ENCODE measurements around the gene SPRR2G.
"Not testable (repeated sequence)": the region's sequence is repeated elsewhere in the genome, so short reads cannot be mapped to it uniquely, and the experiment has no call there.

The SPRR2G gene

DNA sequence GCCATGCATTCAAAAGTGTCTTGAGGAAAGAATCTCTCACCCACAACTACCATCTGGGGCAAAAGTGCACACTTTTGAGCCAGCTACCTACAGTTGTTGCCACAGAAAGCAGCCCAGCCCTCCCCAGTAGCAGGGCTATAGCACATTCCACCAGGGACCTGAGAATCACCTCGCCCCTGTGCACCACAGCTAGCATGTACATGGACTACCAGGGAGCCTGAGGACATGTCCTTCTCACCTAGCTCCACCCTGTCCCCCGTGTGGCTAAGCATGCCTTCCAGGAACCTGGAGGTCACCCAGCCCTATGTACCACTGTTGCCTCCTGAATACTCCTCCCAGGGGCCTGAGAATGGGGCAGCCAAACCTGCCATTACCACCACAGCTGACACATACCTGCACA is 16.9 kb downstream of the SPRR2G start:
- H3K4me3 ChIP-seq (replicated peaks; ENCODE audit: low read depth, low read length), result no peak overlapping the region
- DNase-seq (ENCODE audit: extremely low read depth, low read depth), result no peak
- TF ChIP-seq, protein P1, sequence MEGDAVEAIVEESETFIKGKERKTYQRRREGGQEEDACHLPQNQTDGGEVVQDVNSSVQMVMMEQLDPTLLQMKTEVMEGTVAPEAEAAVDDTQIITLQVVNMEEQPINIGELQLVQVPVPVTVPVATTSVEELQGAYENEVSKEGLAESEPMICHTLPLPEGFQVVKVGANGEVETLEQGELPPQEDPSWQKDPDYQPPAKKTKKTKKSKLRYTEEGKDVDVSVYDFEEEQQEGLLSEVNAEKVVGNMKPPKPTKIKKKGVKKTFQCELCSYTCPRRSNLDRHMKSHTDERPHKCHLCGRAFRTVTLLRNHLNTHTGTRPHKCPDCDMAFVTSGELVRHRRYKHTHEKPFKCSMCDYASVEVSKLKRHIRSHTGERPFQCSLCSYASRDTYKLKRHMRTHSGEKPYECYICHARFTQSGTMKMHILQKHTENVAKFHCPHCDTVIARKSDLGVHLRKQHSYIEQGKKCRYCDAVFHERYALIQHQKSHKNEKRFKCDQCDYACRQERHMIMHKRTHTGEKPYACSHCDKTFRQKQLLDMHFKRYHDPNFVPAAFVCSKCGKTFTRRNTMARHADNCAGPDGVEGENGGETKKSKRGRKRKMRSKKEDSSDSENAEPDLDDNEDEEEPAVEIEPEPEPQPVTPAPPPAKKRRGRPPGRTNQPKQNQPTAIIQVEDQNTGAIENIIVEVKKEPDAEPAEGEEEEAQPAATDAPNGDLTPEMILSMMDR (IDR thresholded peaks at IDR 0.05; ENCODE audit: low read depth, low read length, missing control alignments), result no peak

DNA sequence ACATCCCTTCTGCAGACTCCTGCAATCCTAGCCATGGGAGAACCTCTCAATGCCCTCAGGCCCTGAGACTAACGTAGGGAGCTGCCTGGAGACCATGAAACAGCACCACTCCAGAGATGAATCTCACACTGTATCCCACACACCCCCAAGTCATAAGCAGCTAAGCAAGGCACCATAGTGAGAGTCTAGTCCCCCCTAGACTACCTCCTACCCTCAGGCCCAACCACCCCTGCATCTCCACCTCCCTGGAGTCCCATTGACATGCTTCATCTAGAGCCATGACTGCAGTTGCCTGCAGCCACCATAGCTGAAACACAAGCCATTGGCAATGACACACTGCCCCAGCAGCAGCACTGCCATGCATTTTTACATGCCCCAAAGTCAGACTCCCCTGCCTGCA is 17.4 kb downstream of the SPRR2G start:
- DNase-seq (ENCODE audit: extremely low read depth, low read depth), result no peak
- TF ChIP-seq, protein P1 (IDR thresholded peaks at IDR 0.05; ENCODE audit: low read depth, low read length, missing control alignments), result no peak
- no peak overlapping the region for H3K4me3 ChIP-seq (replicated peaks; ENCODE audit: low read depth, low read length)

DNA sequence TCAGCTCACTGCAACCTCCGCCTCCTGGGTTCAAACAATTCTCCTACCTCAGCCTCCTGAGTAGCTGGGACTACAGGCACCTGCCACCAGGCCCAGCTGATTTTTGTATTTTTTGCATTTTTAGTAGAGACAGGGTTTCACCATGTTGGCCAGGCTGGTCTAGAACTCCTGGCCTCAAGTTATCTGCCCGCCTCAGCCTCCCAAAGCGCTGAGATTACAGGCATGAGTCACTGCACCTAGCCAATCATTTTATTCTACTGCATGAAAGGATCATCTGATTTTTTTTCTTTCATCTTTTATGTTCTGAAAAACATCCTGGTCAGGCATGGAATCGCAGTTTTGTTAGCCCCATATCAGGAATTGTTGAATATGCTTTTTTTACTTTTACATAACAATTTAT is 22.0 kb downstream of the SPRR2G start:
- H3K4me3 ChIP-seq (replicated peaks; ENCODE audit: low read depth, low read length); DNase-seq (ENCODE audit: extremely low read depth, low read depth): not testable (repeated sequence)

DNA sequence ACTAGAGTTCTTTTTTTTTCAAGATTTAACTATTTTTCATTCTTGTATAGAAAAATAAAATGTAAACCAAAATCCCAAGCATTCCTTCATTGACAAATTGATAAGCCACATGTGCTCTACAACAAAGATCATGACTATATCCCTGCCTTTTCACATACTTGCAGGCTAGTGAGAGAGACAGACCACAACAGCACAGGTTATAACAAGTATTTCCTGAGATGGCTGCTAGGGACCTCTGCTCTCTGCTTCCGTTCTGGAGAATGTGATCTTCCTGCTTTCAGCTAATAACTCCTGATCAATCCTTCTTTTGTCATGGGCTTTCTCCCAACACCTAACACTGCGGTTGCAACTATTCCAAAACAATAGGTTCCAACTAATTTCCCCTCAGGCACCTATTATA is 23.4 kb downstream of the SPRR2G start:
- TF ChIP-seq, protein P1 (IDR thresholded peaks at IDR 0.05; ENCODE audit: low read depth, low read length, missing control alignments), result no peak
- DNase-seq (ENCODE audit: extremely low read depth, low read depth), result no peak

DNA sequence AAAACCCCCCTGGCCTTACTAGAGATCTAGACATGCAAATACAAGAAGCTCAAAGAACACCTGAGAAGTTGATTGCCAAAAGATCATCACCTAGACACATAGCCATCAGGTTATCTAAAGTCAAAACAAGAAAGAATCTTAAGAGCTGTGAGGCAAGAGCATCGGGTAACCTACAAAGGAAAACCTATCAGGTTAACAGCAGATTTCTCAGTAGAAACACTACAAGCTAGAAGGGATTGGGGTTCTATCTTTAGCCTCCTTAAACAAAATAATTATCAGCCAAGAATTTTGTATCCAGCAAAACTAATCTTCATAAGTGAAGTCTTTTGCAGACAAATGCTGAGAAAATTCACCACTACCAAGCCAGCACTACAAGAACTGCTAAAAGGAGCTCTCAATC is 25.2 kb downstream of the SPRR2G start:
- TF ChIP-seq, protein P1 (IDR thresholded peaks at IDR 0.05; ENCODE audit: low read depth, low read length, missing control alignments), result no peak
- no peak overlapping the region for H3K4me3 ChIP-seq (replicated peaks; ENCODE audit: low read depth, low read length)
- no peak for DNase-seq (ENCODE audit: extremely low read depth, low read depth)

More for the DNA sequence above, 23.4 kb downstream of the SPRR2G start:
- no peak overlapping the region for H3K4me3 ChIP-seq (replicated peaks; ENCODE audit: low read depth, low read length)

DNA sequence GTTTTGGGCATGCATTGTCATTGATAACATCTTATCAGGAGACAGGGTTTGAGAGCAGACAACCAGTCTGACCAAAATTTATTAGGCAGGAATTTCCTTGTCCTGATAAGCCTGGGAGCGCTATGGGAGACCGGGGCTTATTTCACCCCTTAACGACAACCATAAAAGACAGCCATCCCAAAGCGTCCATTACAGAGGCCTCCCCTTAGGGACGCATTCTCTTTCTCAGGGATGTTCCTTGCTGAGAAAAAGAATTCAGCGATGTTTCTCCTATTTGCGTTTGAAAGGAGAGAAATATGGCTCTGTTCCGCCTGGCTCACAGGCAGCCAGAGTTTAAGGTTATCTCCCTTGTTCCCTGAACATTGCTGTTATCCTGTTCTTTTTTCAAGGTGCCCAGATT is 26.9 kb downstream of the SPRR2G start:
- not testable (repeated sequence) for H3K4me3 ChIP-seq (replicated peaks; ENCODE audit: low read depth, low read length); DNase-seq (ENCODE audit: extremely low read depth, low read depth)

DNA sequence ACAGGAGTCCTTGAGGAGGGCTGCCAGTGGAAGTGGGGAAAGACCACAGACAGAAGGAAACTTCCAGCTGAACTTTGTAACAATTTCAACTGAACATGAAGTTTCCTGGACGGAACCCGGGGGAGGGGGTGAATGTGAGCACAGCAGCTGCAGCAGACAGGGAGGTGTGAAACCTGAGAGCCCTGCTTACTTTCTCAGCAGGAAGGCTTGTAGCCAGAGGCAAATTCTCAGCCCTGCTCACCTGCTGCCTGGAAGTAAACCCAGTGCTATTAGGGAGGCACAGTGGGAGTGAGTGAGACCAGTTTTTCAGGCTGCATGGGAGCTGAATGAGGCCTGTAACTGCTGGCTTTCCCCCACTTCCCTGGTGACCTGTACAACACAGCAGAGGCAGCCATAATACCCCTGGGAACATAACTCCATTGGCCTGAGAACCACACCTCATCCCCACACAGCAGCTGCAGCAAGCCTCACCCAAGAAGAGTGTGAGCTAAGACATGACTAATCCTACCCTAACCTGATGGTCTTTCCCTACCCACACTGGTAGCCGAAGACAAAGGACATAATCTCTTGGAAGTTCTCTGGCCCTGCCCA is 27.8 kb downstream of the SPRR2G start:
- no peak overlapping the region for H3K4me3 ChIP-seq (replicated peaks; ENCODE audit: low read depth, low read length)
- no peak for DNase-seq (ENCODE audit: extremely low read depth, low read depth)
- TF ChIP-seq, protein P1 (IDR thresholded peaks at IDR 0.05; ENCODE audit: low read depth, low read length, missing control alignments), result no peak

DNA sequence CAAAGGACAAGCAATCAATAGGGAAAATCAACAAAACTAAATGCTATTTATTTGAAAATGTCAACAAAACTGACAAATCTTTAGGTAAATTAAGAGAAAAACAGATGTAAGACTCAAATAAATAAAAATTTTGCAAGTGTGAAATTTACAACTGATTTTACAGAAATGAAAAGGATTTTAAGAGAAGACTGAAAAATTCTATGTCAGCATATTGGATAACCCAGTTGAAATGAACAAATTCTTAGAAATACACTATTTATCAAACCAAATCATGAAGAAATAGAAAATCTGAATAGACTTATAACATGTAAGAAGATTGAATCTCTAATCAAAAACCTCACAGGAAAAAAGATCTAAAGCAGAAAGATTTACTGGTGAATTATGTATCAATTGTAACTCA is 29.7 kb downstream of the SPRR2G start:
- TF ChIP-seq, protein P1 (IDR thresholded peaks at IDR 0.05; ENCODE audit: low read depth, low read length, missing control alignments), result no peak
- no peak for DNase-seq (ENCODE audit: extremely low read depth, low read depth)
- H3K4me3 ChIP-seq (replicated peaks; ENCODE audit: low read depth, low read length), result no peak overlapping the region

Data from HFF-Myc (cell line).